IMR-90 (cell line): Measurements from ENCODE around the gene OPTN. TPM values are rescaled to one million over a fixed set of nuclear protein-coding genes. Genes with fewer than 3 reads are reported as not detected.

Experiments
- ATAC-seq: fragments of 200-7000 bp; cut with Tn5 transposase; 2 replicates; pipeline ENCODE4 v1.9.1; 2020; ENCODE audit warnings: low read depth, mild to moderate bottlenecking, moderate library complexity
- BruUV-seq: library from RNA; stranded (reverse); fragments of 400-500 nt; replicated peaks from 2 replicates; lab custom pipeline; 2021; lab: Mats Ljungman, UMichigan
- CTCF ChIA-PET: fragments of 300-600 bp; formaldehyde crosslinking; extraction: SDS; loops from one replicate; lab custom pipeline; 2021; ENCODE audit warnings: antibody characterized with exemption; lab: Yijun Ruan, JAX
- POLR2A ChIA-PET: fragments of 300-600 bp; sonication (Branson Sonifier 250); formaldehyde crosslinking; loops from one replicate; lab custom pipeline; 2022; ENCODE audit warnings: antibody characterized with exemption; ENCODE audit not compliant: unreplicated experiment; lab: Charles Lee
- DNase-seq: peaks from one replicate; pipeline ENCODE4 v3.0.0; 2013
- H2AFZ ChIP-seq: replicated peaks from 2 replicates; pipeline ENCODE3; 2013; ENCODE audit warnings: low read length, mild to moderate bottlenecking; ENCODE audit not compliant: poor library complexity
- H2AK5ac ChIP-seq: 2 replicates; pipeline ENCODE4 v1.6.1; 2013; ENCODE audit warnings: low read depth, low read length, inconsistent platforms
- H2AK9ac ChIP-seq: replicated peaks from 2 replicates; pipeline ENCODE3; 2013; ENCODE audit warnings: mild to moderate bottlenecking, low read depth, low read length, moderate library complexity; ENCODE audit not compliant: poor library complexity
- H2BK120ac ChIP-seq: 2 replicates; pipeline ENCODE4 v1.6.1; 2013; ENCODE audit warnings: low read depth, low read length, inconsistent platforms
- H2BK15ac ChIP-seq: 3 replicates; pipeline ENCODE4 v1.6.1; 2013; ENCODE audit warnings: low read depth, low read length, inconsistent platforms
- H2BK20ac ChIP-seq: 2 replicates; pipeline ENCODE4 v1.6.1; 2013; ENCODE audit warnings: low read depth, mild to moderate bottlenecking, inconsistent platforms, low read length, moderate library complexity
- H2BK5ac ChIP-seq: 2 replicates; pipeline ENCODE4 v1.6.1; 2013; ENCODE audit warnings: mild to moderate bottlenecking, low read depth, low read length, inconsistent platforms; ENCODE audit not compliant: poor library complexity, severe bottlenecking
- H3K14ac ChIP-seq: replicated peaks from 2 replicates; pipeline ENCODE4 v1.6.1; 2013; ENCODE audit warnings: low read depth, low read length, inconsistent platforms
- H3K18ac ChIP-seq: 2 replicates; pipeline ENCODE4 v1.6.1; 2013; ENCODE audit warnings: low read depth, low read length, control low read depth
- H3K23ac ChIP-seq: 2 replicates; pipeline ENCODE4 v1.6.1; 2013; ENCODE audit warnings: low read depth, low read length, inconsistent platforms
- H3K27ac ChIP-seq: 2 replicates; pipeline ENCODE4 v1.5.1; 2013; ENCODE audit warnings: mild to moderate bottlenecking, control low read depth, low read length; ENCODE audit not compliant: insufficient read depth
- H3K27me3 ChIP-seq: 2 replicates; pipeline ENCODE4 v1.6.1; 2013; ENCODE audit warnings: low read length; ENCODE audit not compliant: control insufficient read depth, insufficient read depth
- H3K36me3 ChIP-seq: 2 replicates; pipeline ENCODE4 v1.6.1; 2013; ENCODE audit warnings: low read length, mixed read lengths; ENCODE audit not compliant: control insufficient read depth, insufficient read depth
- H3K4ac ChIP-seq: 2 replicates; pipeline ENCODE4 v1.6.1; 2013; ENCODE audit warnings: low read depth, low read length, inconsistent platforms
- H3K4me1 ChIP-seq: 2 replicates; pipeline ENCODE4 v1.6.1; 2013; ENCODE audit warnings: low read length, mixed read lengths; ENCODE audit not compliant: control insufficient read depth, insufficient read depth
- H3K4me2 ChIP-seq: 2 replicates; pipeline ENCODE4 v1.6.1; 2013; ENCODE audit warnings: low read depth, mild to moderate bottlenecking, control low read depth, low read length, moderate library complexity
- H3K4me3 ChIP-seq: 2 replicates; pipeline ENCODE4 v1.5.1; 2013; ENCODE audit warnings: low read depth, mild to moderate bottlenecking, control low read depth, low read length, moderate library complexity; ENCODE audit not compliant: insufficient read depth
- H3K56ac ChIP-seq: 2 replicates; pipeline ENCODE4 v1.6.1; 2013; ENCODE audit warnings: low read length, inconsistent platforms; ENCODE audit not compliant: insufficient read depth; ENCODE audit errors: extremely low read depth
- H3K79me1 ChIP-seq, 2 experiments: 2 replicates each; pipeline ENCODE4 v1.6.1; 2013; ENCODE audit warnings: low read length in 2 of 2, inconsistent platforms in 1 of 2, low read depth in 1 of 2
- H3K9ac ChIP-seq: 2 replicates; pipeline ENCODE4 v1.6.1; 2013; ENCODE audit warnings: low read depth, low read length, control low read depth
- H3K9me1 ChIP-seq: 2 replicates; pipeline ENCODE4 v1.6.1; 2013; ENCODE audit warnings: low read length, inconsistent platforms; ENCODE audit not compliant: insufficient read depth
- H3K9me3 ChIP-seq: 2 replicates; pipeline ENCODE4 v1.6.1; 2013; ENCODE audit warnings: low read length; ENCODE audit not compliant: control insufficient read depth, insufficient read depth
- H4K20me1 ChIP-seq: 2 replicates; pipeline ENCODE4 v1.6.1; 2013; ENCODE audit warnings: low read length, inconsistent platforms; ENCODE audit not compliant: insufficient read depth
- H4K5ac ChIP-seq: 2 replicates; pipeline ENCODE4 v1.6.1; 2013; ENCODE audit warnings: mild to moderate bottlenecking, low read depth, low read length, control low read depth
- H4K8ac ChIP-seq, 2 experiments: 2 replicates each; pipeline ENCODE4 v1.6.1; 2013; ENCODE audit warnings: low read depth in 2 of 2, low read length in 2 of 2, control low read depth in 1 of 2, inconsistent platforms in 1 of 2
- H4K91ac ChIP-seq: 2 replicates; pipeline ENCODE4 v1.6.1; 2013; ENCODE audit warnings: low read depth, low read length, inconsistent platforms; ENCODE audit not compliant: insufficient read depth
- FOS ChIP-seq: fragments of 150-350 bp; IDR thresholded peaks from 2 replicates; pipeline ENCODE4 v1.6.1; 2016; ENCODE audit warnings: low read depth, low read length
- MAZ ChIP-seq: IDR thresholded peaks from 2 replicates; pipeline ENCODE4 v1.6.1; 2012; ENCODE audit warnings: low read depth, mild to moderate bottlenecking, low read length, improper control_type of control experiment, moderate library complexity, borderline replicate concordance
- MXI1 ChIP-seq: IDR thresholded peaks from 2 replicates; pipeline ENCODE4 v1.6.1; 2012; ENCODE audit warnings: low read depth, mild to moderate bottlenecking, low read length, moderate library complexity, borderline replicate concordance
- POLR2A ChIP-seq: IDR thresholded peaks from 2 replicates; pipeline ENCODE4 v1.6.1; 2012; ENCODE audit warnings: mild to moderate bottlenecking, low read depth, low read length
- WGBS, 2 experiments: methylation state at CpG; one replicate each; pipeline versions ENCODE4 v1.1.5 to v1.1.7; 2013; ENCODE audit warnings: missing lambda C conversion rate in 2 of 2; ENCODE audit not compliant: insufficient read length in 1 of 2; ENCODE audit errors: extremely low coverage in 2 of 2; 5-methylcytosine and 5-hydroxymethylcytosine counted together
- dilution Hi-C: fragments of 300-500 bp; cut with HindIII; formaldehyde crosslinking; loops from one replicate; pipeline ENCODE4 v1.14.3; 2018; ENCODE audit warnings: low sequenced_read_pairs; ENCODE audit not compliant: unreplicated experiment
- in situ Hi-C: fragments of 300-500 bp; cut with MboI; formaldehyde crosslinking; loops from 3 replicates; pipeline ENCODE4 v1.14.3; 2019; ENCODE audit warnings: low sequenced_read_pairs, inconsistent platforms, mixed read lengths
- intact Hi-C: fragments of 100-400 bp; cut with micrococcal nuclease; formaldehyde crosslinking; loops from 2 replicates; pipeline ENCODE4 v1.10.0; 2022
- polyA plus RNA-seq, 3 experiments: library from polyadenylated mRNA; depleted of rRNA; stranded (reverse); fragments of >200 nt; gene quantifications; 2 replicates each; pipeline ENCODE4 v1.2.3, GENCODE V29; 2012; ENCODE audit warnings: low replicate concordance in 1 of 3
- total RNA-seq: library from RNA; depleted of rRNA; stranded (reverse); fragments of >200 nt; gene quantifications from 2 replicates; pipeline ENCODE4 v1.2.3, GENCODE V29; 2012

Gene OPTN
- total and polyA plus RNA-seq, 2 of the 4 experiments (the other 2 are of a cell fraction) = 34.8 to 41.4 TPM

GRCh38 chr10:13183625-13184024, 83.7 kb downstream of the OPTN start:
- no peak for ATAC-seq
- Histone ChIP-seq H3K56ac (no peak overlapping the region), H3K4ac (no peak overlapping the region), H4K5ac (no peak overlapping the region), H3K4me2 (no peak overlapping the region), H3K9me3 (no peaks in the 10 kb centered on the region), H3K4me1 (no peaks in the 10 kb centered on the region; the same call in 1 of the 2 replicates), H3K9me1 (no peaks in the 10 kb centered on the region), H2BK5ac (no peak overlapping the region), H2BK15ac (no peak overlapping the region), H4K20me1 (no peaks in the 10 kb centered on the region), H2AK5ac (no peak overlapping the region), H4K8ac (no peak overlapping the region), H3K27me3 (no peaks in the 10 kb centered on the region), H3K18ac (no peak overlapping the region), H3K9ac (no peak overlapping the region), H2BK20ac (no peak overlapping the region), H3K36me3 (peaks cover 10% of the 10 kb centered on the region), H4K91ac (no peak overlapping the region), H3K79me1 (no peaks in the 10 kb centered on the region), H2BK120ac (no peak overlapping the region), H2AFZ (no peak overlapping the region), H2AK9ac (no peak overlapping the region), H3K4me3 (no peak overlapping the region), H3K27ac (no peak overlapping the region), H3K23ac (no peak overlapping the region), H3K14ac (no peak overlapping the region)
- WGBS, 2 experiments = 100% methylated on average over 1 of the region's 5 CpGs; no CpG with 5 or more reads in 1 of the 2 experiments
- intact Hi-C loops = no loop called here
- TF ChIP-seq MAZ (no peak), POLR2A (no peak), FOS (no peak), MXI1 (no peak)
- in situ Hi-C loops = no loop called here
- dilution Hi-C loops = no loop called here
- no TSS peak for BruUV-seq
- POLR2A ChIA-PET = no interaction called here
- DNase-seq = no peak
- CTCF ChIA-PET = no interaction called here
